IMR-90 (cell line): Measurements from ENCODE around the gene OR9G1. TPM values are rescaled to one million over a fixed set of nuclear protein-coding genes. Genes with fewer than 3 reads are reported as not detected.

Source experiments
- ATAC-seq: fragments of 200-7000 bp; cut with Tn5 transposase; 2 replicates; pipeline ENCODE4 v1.9.1; 2020; ENCODE audit warnings: low read depth, mild to moderate bottlenecking, moderate library complexity
- BruUV-seq: library from RNA; stranded (reverse); fragments of 400-500 nt; replicated peaks from 2 replicates; lab custom pipeline; 2021; lab: Mats Ljungman, UMichigan
- CTCF ChIA-PET: fragments of 300-600 bp; formaldehyde crosslinking; extraction: SDS; loops from one replicate; lab custom pipeline; 2021; ENCODE audit warnings: antibody characterized with exemption; lab: Yijun Ruan, JAX
- POLR2A ChIA-PET: fragments of 300-600 bp; sonication (Branson Sonifier 250); formaldehyde crosslinking; loops from one replicate; lab custom pipeline; 2022; ENCODE audit warnings: antibody characterized with exemption; ENCODE audit not compliant: unreplicated experiment; lab: Charles Lee
- DNase-seq: peaks from one replicate; pipeline ENCODE4 v3.0.0; 2013
- H2AFZ ChIP-seq: replicated peaks from 2 replicates; pipeline ENCODE3; 2013; ENCODE audit warnings: low read length, mild to moderate bottlenecking; ENCODE audit not compliant: poor library complexity
- H2AK5ac ChIP-seq: 2 replicates; pipeline ENCODE4 v1.6.1; 2013; ENCODE audit warnings: low read depth, low read length, inconsistent platforms
- H2AK9ac ChIP-seq: replicated peaks from 2 replicates; pipeline ENCODE3; 2013; ENCODE audit warnings: mild to moderate bottlenecking, low read depth, low read length, moderate library complexity; ENCODE audit not compliant: poor library complexity
- H2BK120ac ChIP-seq: 2 replicates; pipeline ENCODE4 v1.6.1; 2013; ENCODE audit warnings: low read depth, low read length, inconsistent platforms
- H2BK15ac ChIP-seq: 3 replicates; pipeline ENCODE4 v1.6.1; 2013; ENCODE audit warnings: low read depth, low read length, inconsistent platforms
- H2BK20ac ChIP-seq: 2 replicates; pipeline ENCODE4 v1.6.1; 2013; ENCODE audit warnings: low read depth, mild to moderate bottlenecking, inconsistent platforms, low read length, moderate library complexity
- H2BK5ac ChIP-seq: 2 replicates; pipeline ENCODE4 v1.6.1; 2013; ENCODE audit warnings: mild to moderate bottlenecking, low read depth, low read length, inconsistent platforms; ENCODE audit not compliant: poor library complexity, severe bottlenecking
- H3K14ac ChIP-seq: replicated peaks from 2 replicates; pipeline ENCODE4 v1.6.1; 2013; ENCODE audit warnings: low read depth, low read length, inconsistent platforms
- H3K18ac ChIP-seq: 2 replicates; pipeline ENCODE4 v1.6.1; 2013; ENCODE audit warnings: low read depth, low read length, control low read depth
- H3K23ac ChIP-seq: 2 replicates; pipeline ENCODE4 v1.6.1; 2013; ENCODE audit warnings: low read depth, low read length, inconsistent platforms
- H3K27ac ChIP-seq: 2 replicates; pipeline ENCODE4 v1.5.1; 2013; ENCODE audit warnings: mild to moderate bottlenecking, control low read depth, low read length; ENCODE audit not compliant: insufficient read depth
- H3K27me3 ChIP-seq: 2 replicates; pipeline ENCODE4 v1.6.1; 2013; ENCODE audit warnings: low read length; ENCODE audit not compliant: control insufficient read depth, insufficient read depth
- H3K36me3 ChIP-seq: 2 replicates; pipeline ENCODE4 v1.6.1; 2013; ENCODE audit warnings: low read length, mixed read lengths; ENCODE audit not compliant: control insufficient read depth, insufficient read depth
- H3K4ac ChIP-seq: 2 replicates; pipeline ENCODE4 v1.6.1; 2013; ENCODE audit warnings: low read depth, low read length, inconsistent platforms
- H3K4me1 ChIP-seq: 2 replicates; pipeline ENCODE4 v1.6.1; 2013; ENCODE audit warnings: low read length, mixed read lengths; ENCODE audit not compliant: control insufficient read depth, insufficient read depth
- H3K4me2 ChIP-seq: 2 replicates; pipeline ENCODE4 v1.6.1; 2013; ENCODE audit warnings: low read depth, mild to moderate bottlenecking, control low read depth, low read length, moderate library complexity
- H3K4me3 ChIP-seq: 2 replicates; pipeline ENCODE4 v1.5.1; 2013; ENCODE audit warnings: low read depth, mild to moderate bottlenecking, control low read depth, low read length, moderate library complexity; ENCODE audit not compliant: insufficient read depth
- H3K56ac ChIP-seq: 2 replicates; pipeline ENCODE4 v1.6.1; 2013; ENCODE audit warnings: low read length, inconsistent platforms; ENCODE audit not compliant: insufficient read depth; ENCODE audit errors: extremely low read depth
- H3K79me1 ChIP-seq, 2 experiments: 2 replicates each; pipeline ENCODE4 v1.6.1; 2013; ENCODE audit warnings: low read length in 2 of 2, inconsistent platforms in 1 of 2, low read depth in 1 of 2
- H3K9ac ChIP-seq: 2 replicates; pipeline ENCODE4 v1.6.1; 2013; ENCODE audit warnings: low read depth, low read length, control low read depth
- H3K9me1 ChIP-seq: 2 replicates; pipeline ENCODE4 v1.6.1; 2013; ENCODE audit warnings: low read length, inconsistent platforms; ENCODE audit not compliant: insufficient read depth
- H3K9me3 ChIP-seq: 2 replicates; pipeline ENCODE4 v1.6.1; 2013; ENCODE audit warnings: low read length; ENCODE audit not compliant: control insufficient read depth, insufficient read depth
- H4K20me1 ChIP-seq: 2 replicates; pipeline ENCODE4 v1.6.1; 2013; ENCODE audit warnings: low read length, inconsistent platforms; ENCODE audit not compliant: insufficient read depth
- H4K5ac ChIP-seq: 2 replicates; pipeline ENCODE4 v1.6.1; 2013; ENCODE audit warnings: mild to moderate bottlenecking, low read depth, low read length, control low read depth
- H4K8ac ChIP-seq, 2 experiments: 2 replicates each; pipeline ENCODE4 v1.6.1; 2013; ENCODE audit warnings: low read depth in 2 of 2, low read length in 2 of 2, control low read depth in 1 of 2, inconsistent platforms in 1 of 2
- H4K91ac ChIP-seq: 2 replicates; pipeline ENCODE4 v1.6.1; 2013; ENCODE audit warnings: low read depth, low read length, inconsistent platforms; ENCODE audit not compliant: insufficient read depth
- BHLHE40 ChIP-seq: fragments of 150-350 bp; IDR thresholded peaks from 2 replicates; pipeline ENCODE4 v1.6.1; 2016; ENCODE audit warnings: mild to moderate bottlenecking, low read depth, low read length
- CEBPB ChIP-seq: IDR thresholded peaks from 2 replicates; pipeline ENCODE4 v1.6.1; 2012; ENCODE audit warnings: low read depth, low read length, improper control_type of control experiment
- CHD1 ChIP-seq: IDR thresholded peaks from 2 replicates; pipeline ENCODE4 v1.6.1; 2012; ENCODE audit warnings: low read depth, low read length, improper control_type of control experiment
- CTCF ChIP-seq: conservative IDR thresholded peaks from 2 replicates; pipeline ENCODE4 v1.5.1; 2012; ENCODE audit warnings: mild to moderate bottlenecking, low read depth, low read length, improper control_type of control experiment
- ELK1 ChIP-seq: fragments of 150-350 bp; IDR thresholded peaks from 2 replicates; pipeline ENCODE4 v1.6.1; 2016; ENCODE audit warnings: low read depth, mild to moderate bottlenecking, low read length, moderate library complexity, borderline replicate concordance
- FOS ChIP-seq: fragments of 150-350 bp; IDR thresholded peaks from 2 replicates; pipeline ENCODE4 v1.6.1; 2016; ENCODE audit warnings: low read depth, low read length
- MAFK ChIP-seq: IDR thresholded peaks from 2 replicates; pipeline ENCODE4 v1.6.1; 2012; ENCODE audit warnings: low read depth, low read length, improper control_type of control experiment
- MAZ ChIP-seq: IDR thresholded peaks from 2 replicates; pipeline ENCODE4 v1.6.1; 2012; ENCODE audit warnings: low read depth, mild to moderate bottlenecking, low read length, improper control_type of control experiment, moderate library complexity, borderline replicate concordance
- MXI1 ChIP-seq: IDR thresholded peaks from 2 replicates; pipeline ENCODE4 v1.6.1; 2012; ENCODE audit warnings: low read depth, mild to moderate bottlenecking, low read length, moderate library complexity, borderline replicate concordance
- NFE2L2 ChIP-seq: fragments of 150-350 bp; IDR thresholded peaks from 2 replicates; pipeline ENCODE4 v1.6.1; 2016; ENCODE audit warnings: low read depth, mild to moderate bottlenecking, low read length
- POLR2A ChIP-seq: IDR thresholded peaks from 2 replicates; pipeline ENCODE4 v1.6.1; 2012; ENCODE audit warnings: mild to moderate bottlenecking, low read depth, low read length
- RCOR1 ChIP-seq: IDR thresholded peaks from 2 replicates; pipeline ENCODE4 v1.6.1; 2012; ENCODE audit warnings: mild to moderate bottlenecking, low read length, improper control_type of control experiment; ENCODE audit not compliant: insufficient replicate concordance
- RFX5 ChIP-seq: IDR thresholded peaks from 2 replicates; pipeline ENCODE4 v1.8.0; 2012; ENCODE audit warnings: low read depth, mild to moderate bottlenecking, low read length, moderate library complexity
- SMC3 ChIP-seq: fragments of 150-350 bp; IDR thresholded peaks from 2 replicates; pipeline ENCODE4 v1.6.1; 2016; ENCODE audit warnings: low read depth, mild to moderate bottlenecking, antibody characterized with exemption, low read length, moderate library complexity
- USF2 ChIP-seq: fragments of 150-350 bp; IDR thresholded peaks from 2 replicates; pipeline ENCODE4 v1.6.1; 2017; ENCODE audit warnings: mild to moderate bottlenecking, antibody characterized with exemption, low read length, low read depth
- WGBS, 2 experiments: methylation state at CpG; one replicate each; pipeline versions ENCODE4 v1.1.5 to v1.1.7; 2013; ENCODE audit warnings: missing lambda C conversion rate in 2 of 2; ENCODE audit not compliant: insufficient read length in 1 of 2; ENCODE audit errors: extremely low coverage in 2 of 2; 5-methylcytosine and 5-hydroxymethylcytosine counted together
- dilution Hi-C: fragments of 300-500 bp; cut with HindIII; formaldehyde crosslinking; loops from one replicate; pipeline ENCODE4 v1.14.3; 2018; ENCODE audit warnings: low sequenced_read_pairs; ENCODE audit not compliant: unreplicated experiment
- in situ Hi-C: fragments of 300-500 bp; cut with MboI; formaldehyde crosslinking; loops from 3 replicates; pipeline ENCODE4 v1.14.3; 2019; ENCODE audit warnings: low sequenced_read_pairs, inconsistent platforms, mixed read lengths
- intact Hi-C: fragments of 100-400 bp; cut with micrococcal nuclease; formaldehyde crosslinking; loops from 2 replicates; pipeline ENCODE4 v1.10.0; 2022
- polyA plus RNA-seq, 3 experiments: library from polyadenylated mRNA; depleted of rRNA; stranded (reverse); fragments of >200 nt; gene quantifications; 2 replicates each; pipeline ENCODE4 v1.2.3, GENCODE V29; 2012; ENCODE audit warnings: low replicate concordance in 1 of 3
- total RNA-seq: library from RNA; depleted of rRNA; stranded (reverse); fragments of >200 nt; gene quantifications from 2 replicates; pipeline ENCODE4 v1.2.3, GENCODE V29; 2012

OR9G1 gene
- total and polyA plus RNA-seq, 2 of the 4 experiments (the other 2 are of a cell fraction) = not detected

DNA sequence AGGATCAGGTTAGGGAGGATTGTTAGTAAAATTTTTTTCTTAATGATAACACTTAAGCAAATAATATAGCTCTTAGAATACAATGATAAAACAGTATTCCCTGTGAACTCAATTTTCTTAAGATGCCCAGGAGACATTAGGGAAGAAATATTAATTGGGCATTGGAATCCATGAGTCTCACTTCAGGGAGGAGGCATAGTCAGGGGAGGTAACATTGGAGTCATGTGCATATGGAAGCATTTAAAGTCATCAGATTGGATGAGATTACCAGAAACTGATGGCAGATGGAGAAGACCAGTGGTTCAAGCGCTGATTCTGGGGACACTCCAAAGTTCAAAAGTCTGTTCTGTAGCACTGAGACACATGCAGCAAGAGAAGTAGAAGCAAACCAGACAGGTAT, at the start of gene OR9G1 (continued):
- TF ChIP-seq MAZ = no peak

GRCh38 chr11:56659755-56660154, 39.1 kb upstream of the OR9G1 start:
- dilution Hi-C loops = no loop called here
- H3K18ac ChIP-seq = no peak overlapping the region
- H3K14ac ChIP-seq = no peak overlapping the region
- ChIA-PET CTCF (no interaction called here), POLR2A (no interaction called here)
- no peak overlapping the region for H2BK20ac ChIP-seq
- no peaks in the 10 kb centered on the region for H3K27me3 ChIP-seq
- no peak overlapping the region for H3K56ac ChIP-seq
- H2AFZ ChIP-seq = no peak overlapping the region
- H3K9me3 ChIP-seq = peaks cover 8% of the 10 kb centered on the region; the same call in 1 of the 2 replicates
- H2BK15ac ChIP-seq = no peak overlapping the region
- H4K8ac ChIP-seq = no peak overlapping the region
- no peaks in the 10 kb centered on the region for H4K20me1 ChIP-seq
- no TSS peak for BruUV-seq
- DNase-seq (no peak), ATAC-seq (no peak)
- H3K9me1 ChIP-seq = no peaks in the 10 kb centered on the region
- no peak overlapping the region for H3K4me3 ChIP-seq
- in situ Hi-C loops = no loop called here
- H2BK120ac ChIP-seq = no peak overlapping the region
- no peak overlapping the region for H3K23ac ChIP-seq
- no peak overlapping the region for H2AK9ac ChIP-seq
- no peaks in the 10 kb centered on the region for H3K36me3 ChIP-seq
- H3K27ac ChIP-seq = no peak overlapping the region
- no CpG with 5 or more reads among the region's 3 CpGs for WGBS, 2 experiments
- no peaks in the 10 kb centered on the region for H3K79me1 ChIP-seq
- H3K4me1 ChIP-seq = no peaks in the 10 kb centered on the region
- no peak overlapping the region for H2AK5ac ChIP-seq
- no peak overlapping the region for H3K4me2 ChIP-seq
- H3K4ac ChIP-seq = no peak overlapping the region
- no peak overlapping the region for H3K9ac ChIP-seq
- intact Hi-C loops = no loop called here
- H4K5ac ChIP-seq = no peak overlapping the region
- no peak overlapping the region for H4K91ac ChIP-seq
- no peak overlapping the region for H2BK5ac ChIP-seq
- TF ChIP-seq CHD1 (no peak), MXI1 (no peak), CEBPB (no peak), MAZ (no peak), CTCF (no peak), FOS (no peak), ELK1 (no peak), MAFK (no peak), POLR2A (no peak), RFX5 (no peak), BHLHE40 (no peak), SMC3 (no peak), NFE2L2 (no peak), USF2 (no peak), RCOR1 (no peak)
